Measurements from ENCODE around the gene GPC5.

- TF ChIP-seq EZH2phosphoT487 (IDR thresholded peaks at IDR 0.05; ENCODE audit: insufficient read depth, low read depth) (no peak), EZH2 (IDR thresholded peaks at IDR 0.05; ENCODE audit: insufficient read depth, poor library complexity, severe bottlenecking) (no peak)
These were observed 133.2 kb downstream of the GPC5 start for GRCh38 chr13:91531646-91532045.

Measured in GM23248 (cell line).